Esophagus squamous epithelium (tissue), 4 donors: ENCODE data around the gene ACSS3.

Experiments used
- POLR2A ChIP-seq, 4 donors: fragments of 450-650 bp; IDR thresholded peaks; one replicate each; pipeline ENCODE4 v1.6.1; 2017; ENCODE audit warnings: antibody characterized with exemption in 4 of 4, mild to moderate bottlenecking in 4 of 4, moderate library complexity in 3 of 4
- TF ChIP-seq, protein P1 (sequence below), 6 experiments: fragments of 450-650 bp in 4 of 6; fragments of 200-600 bp in 2 of 6; sonication (generic) in 2 of 6; IDR thresholded peaks; one replicate each; pipeline ENCODE4 v1.5.1; 2016 to 2019; ENCODE audit warnings: antibody characterized with exemption in 6 of 6, mild to moderate bottlenecking in 4 of 6, moderate library complexity in 4 of 6

DNA sequence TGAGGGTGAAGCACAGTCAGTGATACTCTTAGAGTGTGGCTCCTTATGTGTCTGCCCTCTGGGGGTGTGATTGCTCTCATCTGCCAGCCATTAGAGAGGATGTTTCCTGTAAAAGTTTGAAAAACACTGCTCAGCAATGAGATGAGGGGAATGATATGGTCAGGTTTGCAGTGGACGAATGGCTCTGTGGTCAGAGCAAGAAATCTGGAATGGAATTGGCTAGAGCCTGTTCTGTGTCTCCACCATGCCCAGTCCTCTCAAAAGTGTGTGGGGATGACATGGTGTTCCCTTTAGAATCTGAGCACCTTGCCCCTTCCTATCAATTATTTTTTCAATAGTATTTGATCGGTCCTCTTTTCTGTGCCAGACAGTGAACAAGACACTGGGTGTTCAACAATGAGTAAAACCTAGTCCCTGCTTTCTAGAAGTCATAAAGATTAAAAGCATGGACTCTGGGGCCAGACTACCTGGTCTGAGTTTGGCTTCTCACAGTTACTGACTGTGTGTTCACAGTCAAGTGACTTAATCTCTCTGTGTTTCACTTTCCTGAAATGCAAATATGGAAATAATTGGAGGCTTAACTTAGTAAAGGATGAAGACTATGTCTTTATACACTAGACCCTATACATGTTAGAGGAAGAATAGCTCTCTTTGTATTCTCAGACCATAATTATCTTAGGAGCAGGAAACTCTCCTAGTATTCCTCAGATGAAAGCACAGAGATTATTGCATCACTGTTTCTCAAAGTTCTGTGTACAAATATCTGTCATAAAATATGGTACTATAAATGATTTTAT is 1.6 kb downstream of the ACSS3 start:
- TF ChIP-seq POLR2A (IDR thresholded peaks at IDR 0.05) = no peak
- TF ChIP-seq, protein P1, sequence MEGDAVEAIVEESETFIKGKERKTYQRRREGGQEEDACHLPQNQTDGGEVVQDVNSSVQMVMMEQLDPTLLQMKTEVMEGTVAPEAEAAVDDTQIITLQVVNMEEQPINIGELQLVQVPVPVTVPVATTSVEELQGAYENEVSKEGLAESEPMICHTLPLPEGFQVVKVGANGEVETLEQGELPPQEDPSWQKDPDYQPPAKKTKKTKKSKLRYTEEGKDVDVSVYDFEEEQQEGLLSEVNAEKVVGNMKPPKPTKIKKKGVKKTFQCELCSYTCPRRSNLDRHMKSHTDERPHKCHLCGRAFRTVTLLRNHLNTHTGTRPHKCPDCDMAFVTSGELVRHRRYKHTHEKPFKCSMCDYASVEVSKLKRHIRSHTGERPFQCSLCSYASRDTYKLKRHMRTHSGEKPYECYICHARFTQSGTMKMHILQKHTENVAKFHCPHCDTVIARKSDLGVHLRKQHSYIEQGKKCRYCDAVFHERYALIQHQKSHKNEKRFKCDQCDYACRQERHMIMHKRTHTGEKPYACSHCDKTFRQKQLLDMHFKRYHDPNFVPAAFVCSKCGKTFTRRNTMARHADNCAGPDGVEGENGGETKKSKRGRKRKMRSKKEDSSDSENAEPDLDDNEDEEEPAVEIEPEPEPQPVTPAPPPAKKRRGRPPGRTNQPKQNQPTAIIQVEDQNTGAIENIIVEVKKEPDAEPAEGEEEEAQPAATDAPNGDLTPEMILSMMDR (IDR thresholded peaks at IDR 0.05) = no peak
